Subcutaneous adipose tissue (tissue), 4 donors: Measurements from ENCODE around the gene OCA2. TPM values are rescaled to one million over a fixed set of nuclear protein-coding genes. Genes with fewer than 3 reads are reported as not detected.

Experiments
- total RNA-seq, 4 donors: library from RNA; depleted of rRNA; stranded (reverse); fragments of >200 nt; gene quantifications; one replicate each; pipeline ENCODE4 v1.1.0, GENCODE V29; 2016
- TF ChIP-seq, protein P1 (sequence below): fragments of 450-650 bp; IDR thresholded peaks from one replicate; pipeline ENCODE4 v1.5.1; 2016; ENCODE audit warnings: low read depth, mild to moderate bottlenecking, control low read depth, antibody characterized with exemption, moderate library complexity

Gene OCA2
- total RNA-seq, 4 donors from 2014 or later: 1.1 TPM; not detected in 3

DNA sequence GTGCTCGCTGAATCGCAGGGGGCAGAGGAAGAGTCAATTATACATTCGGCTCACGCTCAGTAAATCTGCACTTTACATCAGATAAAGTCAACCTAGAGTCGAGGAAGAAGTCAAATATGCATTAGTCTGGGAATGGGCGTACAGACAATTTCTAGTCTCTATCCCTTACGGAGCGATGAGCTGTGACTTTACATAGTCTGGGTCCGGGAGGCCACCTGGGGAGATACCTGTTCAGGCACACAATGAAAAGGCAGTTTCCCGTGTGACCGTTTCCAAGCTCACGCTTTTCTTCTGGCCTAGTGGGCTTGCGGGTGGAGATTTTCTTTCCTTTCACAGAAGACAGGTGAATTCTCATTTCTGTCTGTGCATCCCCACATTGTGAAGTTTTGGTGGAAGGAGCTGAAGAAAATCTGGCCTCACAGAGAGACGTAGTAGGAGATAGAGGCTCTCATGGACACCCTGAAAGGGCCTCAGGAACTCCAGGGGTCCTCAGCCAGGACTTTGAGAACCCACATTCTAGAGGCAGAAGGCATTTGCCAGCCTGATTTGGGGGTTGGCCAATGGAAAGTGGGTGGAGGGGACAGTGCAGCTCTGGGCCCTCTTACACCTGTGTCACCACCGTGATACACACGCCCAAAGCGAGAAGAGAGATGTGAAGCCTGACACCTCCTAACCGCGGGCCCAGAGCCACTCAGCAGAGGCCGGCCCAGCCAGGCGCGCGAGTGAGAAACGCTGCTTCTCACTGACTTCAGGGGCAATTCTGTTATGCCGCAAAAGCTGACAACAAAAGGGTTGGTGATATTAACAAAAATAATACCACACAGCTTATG is 10.7 kb upstream of the OCA2 start:
- TF ChIP-seq, protein P1, sequence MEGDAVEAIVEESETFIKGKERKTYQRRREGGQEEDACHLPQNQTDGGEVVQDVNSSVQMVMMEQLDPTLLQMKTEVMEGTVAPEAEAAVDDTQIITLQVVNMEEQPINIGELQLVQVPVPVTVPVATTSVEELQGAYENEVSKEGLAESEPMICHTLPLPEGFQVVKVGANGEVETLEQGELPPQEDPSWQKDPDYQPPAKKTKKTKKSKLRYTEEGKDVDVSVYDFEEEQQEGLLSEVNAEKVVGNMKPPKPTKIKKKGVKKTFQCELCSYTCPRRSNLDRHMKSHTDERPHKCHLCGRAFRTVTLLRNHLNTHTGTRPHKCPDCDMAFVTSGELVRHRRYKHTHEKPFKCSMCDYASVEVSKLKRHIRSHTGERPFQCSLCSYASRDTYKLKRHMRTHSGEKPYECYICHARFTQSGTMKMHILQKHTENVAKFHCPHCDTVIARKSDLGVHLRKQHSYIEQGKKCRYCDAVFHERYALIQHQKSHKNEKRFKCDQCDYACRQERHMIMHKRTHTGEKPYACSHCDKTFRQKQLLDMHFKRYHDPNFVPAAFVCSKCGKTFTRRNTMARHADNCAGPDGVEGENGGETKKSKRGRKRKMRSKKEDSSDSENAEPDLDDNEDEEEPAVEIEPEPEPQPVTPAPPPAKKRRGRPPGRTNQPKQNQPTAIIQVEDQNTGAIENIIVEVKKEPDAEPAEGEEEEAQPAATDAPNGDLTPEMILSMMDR: no peak

DNA sequence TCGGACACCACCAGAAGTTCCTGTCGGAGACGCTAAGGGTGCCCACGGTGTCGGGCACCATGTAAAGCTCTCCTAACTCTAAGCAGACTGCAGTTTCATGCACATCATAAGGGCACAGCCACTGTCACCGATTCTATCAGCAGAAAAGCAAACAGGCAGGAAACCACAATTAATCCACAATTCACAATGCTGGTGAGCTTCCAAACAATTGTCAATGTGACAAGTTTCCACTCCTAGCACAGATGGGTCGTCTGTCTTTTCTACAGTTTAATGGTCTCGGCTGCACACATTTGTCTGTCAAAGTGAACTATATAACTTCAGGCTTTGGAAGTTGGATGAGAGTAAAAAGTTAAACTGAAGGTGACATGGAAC is 8.8 kb upstream of the OCA2 start:
- TF ChIP-seq, protein P1: no peak

DNA sequence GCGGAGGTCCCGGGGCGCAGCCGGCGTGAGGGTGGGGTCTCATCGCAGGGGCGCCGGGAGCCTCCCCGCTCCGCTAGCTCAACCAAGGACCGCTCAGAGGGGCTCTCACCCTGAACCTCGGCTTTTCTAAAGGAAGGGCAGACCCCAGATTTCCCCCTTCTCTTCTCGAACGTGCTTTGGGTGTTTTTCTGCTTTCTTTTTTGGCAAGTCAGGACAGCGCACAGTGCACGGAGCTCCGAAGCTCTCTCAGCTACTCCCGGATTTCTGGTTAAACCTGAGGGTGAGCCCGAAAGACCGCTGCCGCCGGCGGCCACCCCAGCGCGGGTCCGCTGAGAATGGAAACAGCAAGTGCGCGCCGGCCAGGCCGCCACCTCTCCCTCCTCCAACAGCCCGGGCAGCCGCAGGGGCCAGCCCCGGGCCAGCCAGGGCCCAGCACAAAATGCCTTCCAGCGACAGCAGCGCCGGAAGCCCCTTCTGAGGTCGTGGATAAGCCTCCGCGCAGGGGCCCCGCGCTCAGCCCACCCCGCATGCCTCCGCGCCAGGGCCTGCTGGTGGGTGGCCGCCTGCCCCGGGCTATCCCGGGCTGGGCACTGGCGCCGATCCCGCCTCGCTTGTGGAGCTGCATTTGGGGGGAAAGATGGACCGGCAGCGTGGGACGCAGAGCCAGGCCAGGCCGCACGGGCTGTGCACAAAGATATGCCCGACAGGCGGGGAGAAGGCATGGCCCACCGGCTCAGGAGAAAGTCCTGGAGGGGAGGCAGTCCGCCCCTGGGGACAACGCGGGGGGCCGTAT is 8.2 kb upstream of the OCA2 start:
- TF ChIP-seq, protein P1: no peak

DNA sequence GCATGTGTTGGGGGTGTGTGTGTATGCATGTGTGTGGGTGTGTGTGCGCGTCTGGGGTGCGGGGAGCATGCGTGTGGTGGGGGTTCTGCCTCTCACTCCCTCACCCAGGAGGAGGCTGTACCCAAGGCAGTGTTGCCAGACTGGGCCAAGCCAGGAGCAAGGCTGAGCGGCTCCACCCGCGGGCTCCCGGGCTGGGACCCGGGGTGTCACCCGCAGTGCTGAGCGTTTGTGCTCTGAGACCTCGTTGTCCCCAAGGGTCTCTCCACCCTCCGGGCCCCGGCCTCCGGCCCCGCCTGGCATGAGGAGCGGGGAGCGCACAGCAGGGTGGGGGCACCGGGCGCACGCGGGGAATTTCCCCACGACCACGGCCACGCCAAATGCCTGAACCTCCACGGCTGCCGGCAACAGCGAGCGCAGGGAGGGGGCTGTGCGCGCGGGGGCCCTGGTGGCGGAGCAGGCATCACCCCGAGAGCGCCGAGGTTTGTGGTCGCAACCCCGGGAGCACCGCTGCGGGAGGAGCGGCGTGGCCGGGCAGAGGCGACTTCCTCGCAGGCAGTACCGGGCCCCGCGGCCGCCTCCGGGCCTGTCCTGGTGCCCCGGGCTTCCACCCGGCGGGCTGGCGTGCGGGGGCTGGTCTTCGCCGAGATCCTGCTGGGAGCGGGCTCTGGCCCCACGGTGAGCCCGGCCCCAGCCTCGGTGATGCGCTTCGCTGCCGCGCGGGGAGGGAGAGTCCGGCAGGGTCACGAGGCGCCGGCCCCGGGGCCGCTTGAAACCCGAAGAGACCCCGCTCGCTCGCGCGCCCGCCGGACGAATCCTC is 7.4 kb upstream of the OCA2 start:
- TF ChIP-seq, protein P1: no peak

DNA sequence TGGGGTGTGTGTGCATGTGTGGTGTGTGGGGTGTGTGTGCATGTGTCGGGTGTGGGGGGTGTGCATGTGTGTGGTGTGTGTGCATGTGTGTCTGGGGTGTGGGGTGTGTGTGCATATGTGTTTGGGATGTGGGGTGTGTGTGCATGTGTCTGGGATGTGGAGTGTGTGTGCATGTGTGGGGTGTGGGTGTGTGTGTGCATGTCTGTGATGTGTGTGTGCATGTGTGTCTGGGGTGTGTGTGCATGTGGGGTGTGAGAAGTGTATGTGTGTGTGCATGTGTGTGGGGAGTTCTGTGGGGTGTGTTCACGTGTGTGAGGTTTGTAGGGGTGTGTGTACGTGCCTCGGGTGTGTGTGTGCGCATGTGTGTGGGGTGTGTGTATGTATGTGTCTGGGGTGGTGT is 6.7 kb upstream of the OCA2 start:
- TF ChIP-seq, protein P1: no peak

DNA sequence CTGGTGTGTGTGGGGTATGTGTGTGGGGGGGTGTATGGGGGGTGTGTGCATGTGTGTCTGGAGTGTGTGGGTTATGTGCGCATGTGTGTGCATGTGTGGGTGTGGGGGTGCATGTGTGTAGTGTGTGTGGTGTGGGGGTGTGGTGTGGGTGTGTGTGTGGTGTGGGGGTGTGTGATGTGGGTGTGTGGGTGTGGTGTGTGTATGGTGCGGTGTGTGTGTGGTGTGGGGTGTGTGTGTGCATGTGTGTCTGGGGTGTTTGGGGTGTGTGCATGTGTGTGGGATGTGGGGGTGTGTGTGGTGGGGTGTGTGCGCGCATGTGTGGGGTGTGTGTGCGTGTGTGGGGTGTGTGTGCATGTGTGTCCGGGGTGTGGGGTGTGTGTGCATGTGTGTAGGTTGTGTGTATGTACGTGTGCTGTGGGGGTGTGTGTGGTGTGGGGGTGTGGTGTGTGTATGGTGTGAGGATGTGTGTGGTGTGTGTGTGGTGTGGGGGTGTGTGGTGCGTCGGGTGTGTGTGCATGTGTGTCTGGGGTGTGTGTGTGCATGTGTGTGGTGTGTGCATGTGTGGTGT is 6.2 kb upstream of the OCA2 start:
- TF ChIP-seq, protein P1: no peak
